ENCODE results near the gene PAK3. TPM values are rescaled to one million over a fixed set of nuclear protein-coding genes. Genes with fewer than 3 reads are reported as not detected.

The PAK3 gene
- total RNA-seq (2013): 0.10 TPM
- not detected for polyA plus RNA-seq
- not detected in 2 replicates for polyA minus RNA-seq
- 0 to 4.3 (median 0.07) reads per million in 11 experiments for total RNA-seq

- TF ChIP-seq, protein P1, sequence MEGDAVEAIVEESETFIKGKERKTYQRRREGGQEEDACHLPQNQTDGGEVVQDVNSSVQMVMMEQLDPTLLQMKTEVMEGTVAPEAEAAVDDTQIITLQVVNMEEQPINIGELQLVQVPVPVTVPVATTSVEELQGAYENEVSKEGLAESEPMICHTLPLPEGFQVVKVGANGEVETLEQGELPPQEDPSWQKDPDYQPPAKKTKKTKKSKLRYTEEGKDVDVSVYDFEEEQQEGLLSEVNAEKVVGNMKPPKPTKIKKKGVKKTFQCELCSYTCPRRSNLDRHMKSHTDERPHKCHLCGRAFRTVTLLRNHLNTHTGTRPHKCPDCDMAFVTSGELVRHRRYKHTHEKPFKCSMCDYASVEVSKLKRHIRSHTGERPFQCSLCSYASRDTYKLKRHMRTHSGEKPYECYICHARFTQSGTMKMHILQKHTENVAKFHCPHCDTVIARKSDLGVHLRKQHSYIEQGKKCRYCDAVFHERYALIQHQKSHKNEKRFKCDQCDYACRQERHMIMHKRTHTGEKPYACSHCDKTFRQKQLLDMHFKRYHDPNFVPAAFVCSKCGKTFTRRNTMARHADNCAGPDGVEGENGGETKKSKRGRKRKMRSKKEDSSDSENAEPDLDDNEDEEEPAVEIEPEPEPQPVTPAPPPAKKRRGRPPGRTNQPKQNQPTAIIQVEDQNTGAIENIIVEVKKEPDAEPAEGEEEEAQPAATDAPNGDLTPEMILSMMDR (IDR thresholded peaks at IDR 0.05): no peak
- Histone ChIP-seq H3K27ac (ENCODE audit: low read depth in 1 of 2, low read length in 2 of 2) (no peak within 1 kb of the TSS), H4K20me1 (ENCODE audit: insufficient read depth, low read length) (no peaks in the 10 kb centered on the region), H3K79me2 (ENCODE audit: insufficient read depth, low read length) (no peaks in the 10 kb centered on the region), H2AFZ (ENCODE audit: insufficient read depth, low read depth, low read length, poor library complexity, severe bottlenecking) (peak within 1 kb of the TSS; percentile 35), H3K36me3 (replicated peaks in 1 of 2; ENCODE audit: control insufficient read depth in 1 of 2, insufficient read depth in 2 of 2, low read length in 2 of 2) (no peaks in the 10 kb centered on the region), H3K4me1 (ENCODE audit: control insufficient read depth in 1 of 2, insufficient read depth in 2 of 2, low read length in 2 of 2) (peaks cover 6 to 13% of the 10 kb centered on the region in 2 donors), H3K27me3 (ENCODE audit: control insufficient read depth in 2 of 2, insufficient read depth in 2 of 2, low read length in 2 of 2) (peaks cover 31 to 45% of the 10 kb centered on the region in 2 donors), H3K9ac (ENCODE audit: insufficient read depth, low read length, poor library complexity, severe bottlenecking) (no peak within 1 kb of the TSS), H3K4me3 (replicated peaks in 1 of 3; ENCODE audit: low read depth in 2 of 3, low read length in 3 of 3) (no peak within 1 kb of the TSS), H3K9me3 (replicated peaks in 1 of 2; ENCODE audit: control insufficient read depth in 1 of 2, insufficient read depth in 1 of 2, low read length in 2 of 2) (no peaks in the 10 kb centered on the region), H3K4me2 (replicated peaks; ENCODE audit: extremely low read depth, low read length, poor library complexity, severe bottlenecking) (peak within 1 kb of the TSS; percentile 41)
- H3K9me3 Mint-ChIP-seq: peaks cover 0 to 4% (median 0%) of the 10 kb centered on the region in 7 donors
- peaks cover 41 to 61% (median 50%) of the 10 kb centered on the region in 3 donors for H3K27me3 Mint-ChIP-seq (ENCODE audit: low read depth in 3 of 3)
- H3K36me3 Mint-ChIP-seq: no peaks in the 10 kb centered on the region
- intact Hi-C loops (cut with micrococcal nuclease): loop anchor here in 1 of 2 donors (10.0 kb wide), 1 partner anchor 101 kb away; no protein-coding TSS in a partner anchor
- no peak for DNase-seq
- peaks cover 11% of the 10 kb centered on the region for H3K4me1 Mint-ChIP-seq
- peak within 1 kb of the TSS; percentile 68 to 85 for H3K4me3 Mint-ChIP-seq
- H3K27ac Mint-ChIP-seq: no peak within 1 kb of the TSS
- 3% methylated on average over 18 of the region's 51 CpGs for WGBS (ENCODE audit: insufficient coverage)
Observed at GRCh38 chrX:111095974-111096895, at the start of gene PAK3. TSS of gene PAK3 (plus strand) at chrX:111096191. CDS start at chrX:111123104, 26,913 bp downstream.

GRCh38 chrX:111047575-111047974 lies 48.4 kb upstream of the PAK3 start:
- Histone ChIP-seq H3K27me3 (ENCODE audit: control insufficient read depth in 2 of 2, insufficient read depth in 2 of 2, low read length in 2 of 2) (peaks cover 11 to 24% of the 10 kb centered on the region in 2 donors), H3K4me2 (replicated peaks; ENCODE audit: extremely low read depth, low read length, poor library complexity, severe bottlenecking) (no peak overlapping the region), H3K27ac (ENCODE audit: low read depth in 1 of 2, low read length in 2 of 2) (no peak overlapping the region), H3K4me1 (ENCODE audit: control insufficient read depth in 1 of 2, insufficient read depth in 2 of 2, low read length in 2 of 2) (peaks cover 0 to 4% of the 10 kb centered on the region in 2 donors), H3K79me2 (ENCODE audit: insufficient read depth, low read length) (no peaks in the 10 kb centered on the region), H3K36me3 (replicated peaks in 1 of 2; ENCODE audit: control insufficient read depth in 1 of 2, insufficient read depth in 2 of 2, low read length in 2 of 2) (no peaks in the 10 kb centered on the region), H2AFZ (ENCODE audit: insufficient read depth, low read depth, low read length, poor library complexity, severe bottlenecking) (no peak overlapping the region), H3K9me3 (replicated peaks in 1 of 2; ENCODE audit: control insufficient read depth in 1 of 2, insufficient read depth in 1 of 2, low read length in 2 of 2) (no peaks in the 10 kb centered on the region), H3K4me3 (replicated peaks in 1 of 3; ENCODE audit: low read depth in 2 of 3, low read length in 3 of 3) (no peak overlapping the region), H3K9ac (ENCODE audit: insufficient read depth, low read length, poor library complexity, severe bottlenecking) (no peak overlapping the region), H4K20me1 (ENCODE audit: insufficient read depth, low read length) (no peaks in the 10 kb centered on the region)
- DNase-seq: peak in 2 of 3 donors; percentile 1 to 60
- TF ChIP-seq, protein P1 (IDR thresholded peaks at IDR 0.05): no peak
- intact Hi-C loops (cut with micrococcal nuclease): no loop called here
- WGBS (ENCODE audit: insufficient coverage): 11% methylated on average over 1 of the region's 4 CpGs
- Mint-ChIP-seq H3K4me3 (no peak overlapping the region), H3K4me1 (no peaks in the 10 kb centered on the region), H3K27ac (no peak overlapping the region), H3K27me3 (ENCODE audit: low read depth in 3 of 3) (peaks cover 2 to 15% (median 12%) of the 10 kb centered on the region in 3 donors), H3K36me3 (no peaks in the 10 kb centered on the region), H3K9me3 (no peaks in the 10 kb centered on the region)
